Measurements from ENCODE around the gene GBGT1. TPM values are rescaled to one million over a fixed set of nuclear protein-coding genes. Genes with fewer than 3 reads are reported as not detected.

GBGT1 gene
- total and polyA plus RNA-seq, 2 experiments from 2014 or later = 3.7 to 22.4 TPM

DNA sequence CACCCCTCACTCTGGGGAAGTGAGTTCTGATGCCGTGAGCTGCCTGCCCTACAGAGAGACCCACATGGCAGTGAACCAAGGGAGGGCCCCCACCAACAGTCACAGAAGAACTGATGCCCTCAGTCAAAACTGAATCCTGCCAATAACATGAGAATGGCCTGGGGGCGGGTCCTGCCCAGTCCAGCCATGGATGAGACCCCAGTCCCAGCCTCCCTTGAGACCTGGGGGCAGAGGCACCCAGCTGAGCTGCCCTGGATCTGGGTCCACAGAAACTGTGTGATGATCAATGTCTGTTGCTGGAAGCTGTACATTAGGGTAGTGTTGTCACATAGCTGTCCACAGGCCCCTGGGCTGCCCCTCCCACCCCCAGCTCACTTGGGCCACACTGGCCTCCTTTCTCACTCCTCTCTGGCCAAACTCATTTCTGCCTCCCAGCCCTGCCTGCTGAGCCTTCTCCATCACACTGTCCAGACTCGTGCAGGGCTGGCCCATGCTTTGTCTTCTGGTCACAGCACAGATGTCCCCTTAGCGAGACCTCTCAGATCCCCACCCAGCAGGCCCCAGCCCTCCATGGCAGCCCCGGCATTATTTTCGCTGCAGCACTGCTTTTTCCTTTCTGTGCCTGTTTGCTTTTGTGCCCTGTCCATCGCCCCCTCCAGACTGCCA is 16.8 kb downstream of the GBGT1 start (continued):
- TF ChIP-seq POLR2AphosphoS5 (IDR thresholded peaks at IDR 0.05; ENCODE audit: low read depth) (no peak), CREB1 (CRISPR knock-in tag; IDR thresholded peaks at IDR 0.05; ENCODE audit: low read depth) (no peak)

- no peaks in the 10 kb centered on the region for H3K36me3 Mint-ChIP-seq (ENCODE audit: low read depth)
- Histone ChIP-seq H3K79me2 (replicated peaks; ENCODE audit: insufficient read depth) (0 out of 2 replicates have a peak, but pooled peaks cover 8% of the 10 kb centered on the region), H3K4me3 (peak overlapping the region; percentile 66), H2AFZ (no peak overlapping the region), H3K27me3 (ENCODE audit: insufficient read depth) (peaks cover 4% of the 10 kb centered on the region; the same call in 1 of the 2 replicates), H4K20me1 (replicated peaks; ENCODE audit: insufficient read depth) (peaks cover 12% of the 10 kb centered on the region; the same call in 1 of the 2 replicates), H3K4me2 (peak overlapping the region; percentile 84; the same call in 1 of the 2 replicates), H3K4me1 (ENCODE audit: insufficient read depth) (peaks cover 8% of the 10 kb centered on the region), H3K36me3 (ENCODE audit: insufficient read depth) (no peaks in the 10 kb centered on the region), H3K9me2 (ENCODE audit: insufficient read depth) (no peaks in the 10 kb centered on the region), H3F3A (replicated peaks; ENCODE audit: low read depth) (no peaks in the 10 kb centered on the region), H3K27ac (ENCODE audit: low read depth) (no peak overlapping the region)
- no peak for DNase-seq (ENCODE audit: low spot score)
- H3K27me3 Mint-ChIP-seq (ENCODE audit: insufficient read depth, low read depth, poor library complexity) = peaks cover 44% of the 10 kb centered on the region
- no peak for ATAC-seq
- H3K4me1 Mint-ChIP-seq = peaks cover 21% of the 10 kb centered on the region; the same call in 2 of the 3 replicates
- no peaks in the 10 kb centered on the region for H3K9me3 Mint-ChIP-seq
- no peak overlapping the region for H3K27ac Mint-ChIP-seq
- H3K4me3 Mint-ChIP-seq = peak overlapping the region; percentile 73
- TF ChIP-seq NANOG (IDR thresholded peaks at IDR 0.05; ENCODE audit: borderline replicate concordance) = no peak
- TF ChIP-seq EZH2 (IDR thresholded peaks at IDR 0.05; ENCODE audit: low read depth, unreplicated experiment) = no peak
- no peak for TF ChIP-seq CREB1 (CRISPR knock-in tag; IDR thresholded peaks at IDR 0.05; ENCODE audit: low read depth)
- TF ChIP-seq, protein P1, sequence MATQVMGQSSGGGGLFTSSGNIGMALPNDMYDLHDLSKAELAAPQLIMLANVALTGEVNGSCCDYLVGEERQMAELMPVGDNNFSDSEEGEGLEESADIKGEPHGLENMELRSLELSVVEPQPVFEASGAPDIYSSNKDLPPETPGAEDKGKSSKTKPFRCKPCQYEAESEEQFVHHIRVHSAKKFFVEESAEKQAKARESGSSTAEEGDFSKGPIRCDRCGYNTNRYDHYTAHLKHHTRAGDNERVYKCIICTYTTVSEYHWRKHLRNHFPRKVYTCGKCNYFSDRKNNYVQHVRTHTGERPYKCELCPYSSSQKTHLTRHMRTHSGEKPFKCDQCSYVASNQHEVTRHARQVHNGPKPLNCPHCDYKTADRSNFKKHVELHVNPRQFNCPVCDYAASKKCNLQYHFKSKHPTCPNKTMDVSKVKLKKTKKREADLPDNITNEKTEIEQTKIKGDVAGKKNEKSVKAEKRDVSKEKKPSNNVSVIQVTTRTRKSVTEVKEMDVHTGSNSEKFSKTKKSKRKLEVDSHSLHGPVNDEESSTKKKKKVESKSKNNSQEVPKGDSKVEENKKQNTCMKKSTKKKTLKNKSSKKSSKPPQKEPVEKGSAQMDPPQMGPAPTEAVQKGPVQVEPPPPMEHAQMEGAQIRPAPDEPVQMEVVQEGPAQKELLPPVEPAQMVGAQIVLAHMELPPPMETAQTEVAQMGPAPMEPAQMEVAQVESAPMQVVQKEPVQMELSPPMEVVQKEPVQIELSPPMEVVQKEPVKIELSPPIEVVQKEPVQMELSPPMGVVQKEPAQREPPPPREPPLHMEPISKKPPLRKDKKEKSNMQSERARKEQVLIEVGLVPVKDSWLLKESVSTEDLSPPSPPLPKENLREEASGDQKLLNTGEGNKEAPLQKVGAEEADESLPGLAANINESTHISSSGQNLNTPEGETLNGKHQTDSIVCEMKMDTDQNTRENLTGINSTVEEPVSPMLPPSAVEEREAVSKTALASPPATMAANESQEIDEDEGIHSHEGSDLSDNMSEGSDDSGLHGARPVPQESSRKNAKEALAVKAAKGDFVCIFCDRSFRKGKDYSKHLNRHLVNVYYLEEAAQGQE (IDR thresholded peaks at IDR 0.05; ENCODE audit: unreplicated experiment) = no peak
- no peak for TF ChIP-seq ZNF331 (CRISPR knock-in tag; IDR thresholded peaks at IDR 0.05; ENCODE audit: low read depth)
- TF ChIP-seq, protein P2, sequence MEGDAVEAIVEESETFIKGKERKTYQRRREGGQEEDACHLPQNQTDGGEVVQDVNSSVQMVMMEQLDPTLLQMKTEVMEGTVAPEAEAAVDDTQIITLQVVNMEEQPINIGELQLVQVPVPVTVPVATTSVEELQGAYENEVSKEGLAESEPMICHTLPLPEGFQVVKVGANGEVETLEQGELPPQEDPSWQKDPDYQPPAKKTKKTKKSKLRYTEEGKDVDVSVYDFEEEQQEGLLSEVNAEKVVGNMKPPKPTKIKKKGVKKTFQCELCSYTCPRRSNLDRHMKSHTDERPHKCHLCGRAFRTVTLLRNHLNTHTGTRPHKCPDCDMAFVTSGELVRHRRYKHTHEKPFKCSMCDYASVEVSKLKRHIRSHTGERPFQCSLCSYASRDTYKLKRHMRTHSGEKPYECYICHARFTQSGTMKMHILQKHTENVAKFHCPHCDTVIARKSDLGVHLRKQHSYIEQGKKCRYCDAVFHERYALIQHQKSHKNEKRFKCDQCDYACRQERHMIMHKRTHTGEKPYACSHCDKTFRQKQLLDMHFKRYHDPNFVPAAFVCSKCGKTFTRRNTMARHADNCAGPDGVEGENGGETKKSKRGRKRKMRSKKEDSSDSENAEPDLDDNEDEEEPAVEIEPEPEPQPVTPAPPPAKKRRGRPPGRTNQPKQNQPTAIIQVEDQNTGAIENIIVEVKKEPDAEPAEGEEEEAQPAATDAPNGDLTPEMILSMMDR (conservative IDR thresholded peaks at IDR 0.05; ENCODE audit: low read depth in 2 of 2) = no peak
These were observed 18.5 kb downstream of the GBGT1 start for GRCh38 chr9:133144904-133145851.

All from GM23338 (cell line).